ENCODE results near the gene TRABD. TPM values are rescaled to one million over a fixed set of nuclear protein-coding genes. Genes with fewer than 3 reads are reported as not detected.

TRABD gene
- total RNA-seq, 4 donors from 2014 or later: 26.6 to 51.9 (median 31.5) TPM

GRCh38 chr22:50247748-50248147 lies 62.0 kb downstream of the TRABD start:
- H3K27ac ChIP-seq: no peak overlapping the region
- H3K9me3 ChIP-seq: no peaks in the 10 kb centered on the region
- H3K4me3 ChIP-seq (replicated peaks in 1 of 3): no peak overlapping the region
- TF ChIP-seq POLR2A (IDR thresholded peaks at IDR 0.05): no peak
- TF ChIP-seq, protein P1, sequence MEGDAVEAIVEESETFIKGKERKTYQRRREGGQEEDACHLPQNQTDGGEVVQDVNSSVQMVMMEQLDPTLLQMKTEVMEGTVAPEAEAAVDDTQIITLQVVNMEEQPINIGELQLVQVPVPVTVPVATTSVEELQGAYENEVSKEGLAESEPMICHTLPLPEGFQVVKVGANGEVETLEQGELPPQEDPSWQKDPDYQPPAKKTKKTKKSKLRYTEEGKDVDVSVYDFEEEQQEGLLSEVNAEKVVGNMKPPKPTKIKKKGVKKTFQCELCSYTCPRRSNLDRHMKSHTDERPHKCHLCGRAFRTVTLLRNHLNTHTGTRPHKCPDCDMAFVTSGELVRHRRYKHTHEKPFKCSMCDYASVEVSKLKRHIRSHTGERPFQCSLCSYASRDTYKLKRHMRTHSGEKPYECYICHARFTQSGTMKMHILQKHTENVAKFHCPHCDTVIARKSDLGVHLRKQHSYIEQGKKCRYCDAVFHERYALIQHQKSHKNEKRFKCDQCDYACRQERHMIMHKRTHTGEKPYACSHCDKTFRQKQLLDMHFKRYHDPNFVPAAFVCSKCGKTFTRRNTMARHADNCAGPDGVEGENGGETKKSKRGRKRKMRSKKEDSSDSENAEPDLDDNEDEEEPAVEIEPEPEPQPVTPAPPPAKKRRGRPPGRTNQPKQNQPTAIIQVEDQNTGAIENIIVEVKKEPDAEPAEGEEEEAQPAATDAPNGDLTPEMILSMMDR (IDR thresholded peaks at IDR 0.05): no peak
- H3K4me1 ChIP-seq: peaks cover 29 to 39% of the 10 kb centered on the region in 2 donors
- no peaks in the 10 kb centered on the region for H3K27me3 ChIP-seq
- DNase-seq: no peak
- intact Hi-C loops (cut with DNase I): loop anchor here (10.0 kb wide), 1 partner anchor 257 kb away; the partner anchor contains the start of genes LMF2 and NCAPH2
- peaks cover 0 to 4% of the 10 kb centered on the region in 2 donors for H3K36me3 ChIP-seq
- WGBS, 2 donors: 66 to 74% methylated on average over 9 to 11 of the region's 16 CpGs

DNA sequence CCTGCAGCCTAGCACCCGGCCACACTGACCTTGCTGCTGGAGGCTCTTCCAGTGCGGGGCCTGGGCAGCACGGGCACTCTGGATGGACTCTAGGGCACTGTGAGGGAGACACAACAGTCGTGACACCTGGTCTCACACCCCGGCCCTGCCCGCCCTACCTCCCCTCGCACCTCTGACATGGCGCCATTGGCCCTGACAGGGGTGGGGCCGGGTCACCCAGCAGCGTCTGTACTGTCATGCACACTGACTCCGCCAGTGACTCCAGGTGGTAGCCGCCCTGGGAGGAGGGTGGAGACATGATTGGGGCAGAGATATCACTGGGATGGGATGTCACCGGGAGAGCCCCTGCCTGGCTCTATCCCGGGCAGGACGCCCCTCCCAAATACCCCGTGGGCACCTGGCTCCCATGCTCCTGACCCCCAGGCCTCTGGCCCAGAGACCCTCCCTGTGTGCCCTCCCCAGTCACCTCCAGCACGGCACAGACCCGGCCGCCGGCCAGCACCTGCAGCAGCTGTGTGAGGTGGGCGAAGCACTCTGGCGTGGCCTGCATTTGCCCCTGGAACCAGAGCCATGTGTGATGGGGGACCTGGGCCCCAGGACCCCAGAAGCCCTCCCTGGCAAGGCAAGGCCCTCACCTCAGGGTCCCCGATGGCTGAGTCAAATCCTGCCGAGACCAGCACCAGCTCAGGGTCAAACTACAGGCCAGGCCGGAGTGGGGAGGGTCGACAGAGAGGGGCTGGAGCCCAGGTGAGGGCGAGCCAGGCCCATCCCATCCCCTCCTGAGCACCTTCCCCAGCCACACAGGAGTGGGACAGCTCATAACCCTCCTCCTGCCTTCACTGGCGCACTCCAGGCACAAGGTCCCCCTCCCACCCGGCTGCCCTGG lies 62.7 kb downstream of the TRABD start:
- no peak for TF ChIP-seq POLR2A (IDR thresholded peaks at IDR 0.05)
- TF ChIP-seq, protein P1 (IDR thresholded peaks at IDR 0.05): no peak
- intact Hi-C loops (cut with DNase I): loop anchor here (10.0 kb wide), 1 partner anchor 256 kb away; the partner anchor contains the start of genes LMF2 and NCAPH2
- WGBS, 2 donors: 90 to 93% methylated on average over 3 to 4 of the region's 29 CpGs
- DNase-seq: no peak
- H3K36me3 ChIP-seq: peaks cover 0 to 4% of the 10 kb centered on the region in 2 donors
- H3K4me3 ChIP-seq (replicated peaks in 1 of 3): no peak overlapping the region
- H3K27ac ChIP-seq: no peak overlapping the region
- no peaks in the 10 kb centered on the region for H3K9me3 ChIP-seq
- H3K4me1 ChIP-seq: peaks cover 23 to 34% of the 10 kb centered on the region in 2 donors
- H3K27me3 ChIP-seq: no peaks in the 10 kb centered on the region

Other genes starting within 250 kb of the TRABD start
- gene PIM3, start 225.1 kb upstream of the TRABD start, total RNA-seq: 100 to 1,000 TPM in 1 of 4 donors, 10 to 100 TPM in 3; 45.4 to 108 (median 73.2) TPM
- not detected for gene IL17REL, start 173.1 kb upstream of the TRABD start, total RNA-seq
- not detected for gene TTLL8, start 127.6 kb upstream of the TRABD start, total RNA-seq
- under 1 TPM in 1 of 4 donors, not detected in 3; 0.11 TPM for gene MLC1, start 100.5 kb upstream of the TRABD start, total RNA-seq
- 1 to 10 TPM in 2 of 4 donors, under 1 TPM in 2; 0.33 to 1.5 (median 1.0) TPM for gene MOV10L1, start 95.9 kb upstream of the TRABD start, total RNA-seq
- 10 to 100 TPM in 3 of 4 donors, 1 to 10 TPM in 1; 9.0 to 12.1 (median 10.9) TPM for gene PANX2, start 15.2 kb upstream of the TRABD start, total RNA-seq
- 10 to 100 TPM; 20.7 to 50.6 (median 31.0) TPM for gene SELENOO, start 15.1 kb downstream of the TRABD start, total RNA-seq
- gene TUBGCP6, start 59.1 kb downstream of the TRABD start, total RNA-seq: 100 to 1,000 TPM in 1 of 4 donors, 10 to 100 TPM in 3; 64.6 to 102 (median 80.3) TPM
- 10 to 100 TPM; 31.4 to 42.7 (median 32.5) TPM for gene HDAC10, start 65.4 kb downstream of the TRABD start, total RNA-seq
- gene MAPK12, start 75.8 kb downstream of the TRABD start, total RNA-seq: 1 to 10 TPM; 3.1 to 5.1 (median 3.7) TPM
- gene MAPK11, start 84.5 kb downstream of the TRABD start, total RNA-seq: 1 to 10 TPM; 2.8 to 4.7 (median 4.0) TPM
- gene PLXNB2, start 121.7 kb downstream of the TRABD start, total RNA-seq: 100 to 1,000 TPM; 143 to 266 (median 215) TPM
- 10 to 100 TPM in 2 of 4 donors, 1 to 10 TPM in 2; 4.3 to 14.3 (median 9.3) TPM for gene DENND6B, start 141.1 kb downstream of the TRABD start, total RNA-seq
- gene PPP6R2, start 157.4 kb downstream of the TRABD start, total RNA-seq: 100 to 1,000 TPM in 1 of 4 donors, 10 to 100 TPM in 3; 65.7 to 103 (median 74.0) TPM

Measured in thyroid gland (tissue), 4 donors.